GM21786 (cell line): ENCODE data around the gene CDHR2.
"Not testable (repeated sequence)": the region's sequence is repeated elsewhere in the genome, so short reads cannot be mapped to it uniquely, and the experiment has no call there.

Source experiments
- ATAC-seq: cut with Tn5 transposase; IDR thresholded peaks from one replicate; pipeline ENCODE4 v1.9.1; 2021; ENCODE audit not compliant: unreplicated experiment

Gene CDHR2

DNA sequence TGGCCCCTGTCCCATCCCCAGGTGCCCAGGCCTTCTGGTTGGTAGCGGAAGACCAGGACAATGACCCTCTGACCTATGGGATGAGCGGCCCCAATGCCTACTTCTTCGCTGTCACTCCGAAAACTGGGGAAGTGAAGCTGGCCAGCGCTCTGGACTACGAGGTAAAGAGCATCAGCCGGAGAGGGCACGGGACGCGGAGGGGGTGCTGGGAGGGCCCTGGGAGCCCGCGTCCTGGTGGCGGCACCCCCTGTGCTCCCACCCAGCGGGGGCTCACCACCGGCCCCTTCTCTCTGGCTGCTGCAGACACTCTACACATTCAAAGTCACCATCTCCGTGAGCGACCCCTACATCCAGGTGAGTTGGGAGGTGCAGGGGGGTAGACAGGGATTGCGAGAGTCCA, 19.5 kb downstream of the CDHR2 start:
- no peak for ATAC-seq

- no peak for ATAC-seq
Observed at GRCh38 chr5:176570044-176570443, 20.9 kb downstream of the CDHR2 start.

DNA sequence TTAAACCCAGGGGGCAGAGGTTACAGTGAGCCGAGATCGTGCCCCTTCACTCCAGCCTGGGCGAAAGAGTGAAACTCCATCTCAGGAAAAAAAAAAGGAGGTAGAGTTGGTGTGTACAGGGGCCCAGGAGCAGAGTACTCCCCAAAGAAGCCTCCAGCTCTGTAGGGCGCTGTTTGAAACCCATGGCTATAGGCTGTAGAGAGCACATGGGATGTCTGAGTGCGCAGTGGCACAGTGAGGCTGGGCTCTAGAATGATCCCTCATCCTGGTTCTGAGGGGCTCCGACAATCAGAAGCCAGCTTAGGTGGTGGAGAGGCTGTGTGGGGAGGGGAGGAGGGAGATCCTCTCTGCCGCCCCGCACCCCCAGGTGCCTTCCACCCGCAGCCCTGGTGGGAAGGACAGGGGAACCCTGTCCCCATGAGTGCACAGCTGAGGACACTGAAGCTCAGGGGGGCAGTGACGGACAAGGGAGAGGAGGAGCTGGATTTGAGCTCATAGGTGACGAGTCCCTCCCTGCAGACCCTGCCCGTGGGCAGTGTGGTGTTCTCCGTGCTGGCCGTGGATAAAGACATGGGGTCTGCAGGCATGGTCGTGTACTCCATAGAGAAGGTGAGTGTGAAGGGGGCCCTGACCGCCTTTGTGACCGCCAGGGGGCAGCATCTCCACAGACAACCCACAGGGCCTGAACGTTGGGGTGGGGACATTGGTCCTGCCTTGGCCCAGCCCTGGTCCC, 24.6 kb downstream of the CDHR2 start:
- peak; percentile 60 for ATAC-seq

DNA sequence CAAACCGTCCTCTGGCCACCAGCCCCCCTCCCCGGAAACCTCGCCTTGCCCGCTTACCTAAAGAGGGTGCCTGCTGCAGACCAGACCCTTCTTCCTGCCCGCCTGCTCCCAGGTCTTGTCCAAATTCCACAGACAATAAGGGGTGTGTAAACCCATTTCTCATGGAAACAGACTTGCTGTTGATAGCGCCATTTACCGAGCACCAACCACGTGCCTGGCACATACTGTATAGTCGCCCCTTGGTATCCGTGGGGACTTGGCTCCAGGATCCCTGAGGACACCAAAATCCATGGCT, 25.1 kb downstream of the CDHR2 start:
- no peak for ATAC-seq

DNA sequence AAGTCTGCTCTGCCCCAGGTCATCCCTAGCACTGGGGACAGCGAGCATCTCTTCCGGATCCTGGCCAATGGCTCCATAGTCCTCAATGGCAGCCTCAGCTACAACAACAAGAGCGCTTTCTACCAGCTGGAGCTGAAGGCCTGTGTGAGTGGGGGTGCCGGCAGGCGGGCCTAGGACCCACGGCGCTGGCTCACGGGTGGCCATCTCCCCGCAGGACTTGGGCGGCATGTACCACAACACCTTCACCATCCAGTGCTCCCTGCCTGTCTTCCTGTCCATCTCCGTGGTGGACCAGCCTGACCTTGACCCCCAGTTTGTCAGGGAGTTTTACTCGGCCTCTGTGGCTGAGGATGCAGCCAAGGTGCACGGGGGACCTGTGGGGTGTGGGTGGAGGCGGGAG, 25.9 kb downstream of the CDHR2 start:
- no peak for ATAC-seq

- no peak for ATAC-seq
Observed at GRCh38 chr5:176575488-176576422, 26.6 kb downstream of the CDHR2 start.

- ATAC-seq, result no peak
Observed at GRCh38 chr5:176577312-176578176, 28.4 kb downstream of the CDHR2 start.

DNA sequence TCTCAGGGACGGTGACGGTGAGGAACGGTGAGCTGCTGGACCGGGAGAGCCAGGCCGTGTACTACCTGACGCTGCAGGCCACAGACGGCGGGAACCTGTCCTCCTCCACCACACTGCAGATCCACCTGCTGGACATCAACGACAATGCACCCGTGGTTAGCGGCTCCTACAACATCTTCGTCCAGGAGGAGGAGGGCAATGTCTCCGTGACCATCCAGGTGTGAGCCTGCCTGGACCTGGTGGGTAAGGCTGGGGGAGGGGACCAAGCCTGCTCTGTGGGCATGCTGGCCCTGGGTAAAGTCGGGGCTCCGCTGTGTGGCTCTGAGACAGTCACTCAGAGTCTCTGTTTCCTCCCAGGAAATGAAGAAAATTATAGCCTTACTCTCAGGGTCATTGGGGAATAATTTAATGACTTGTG, 29.3 kb downstream of the CDHR2 start:
- ATAC-seq, result no peak

DNA sequence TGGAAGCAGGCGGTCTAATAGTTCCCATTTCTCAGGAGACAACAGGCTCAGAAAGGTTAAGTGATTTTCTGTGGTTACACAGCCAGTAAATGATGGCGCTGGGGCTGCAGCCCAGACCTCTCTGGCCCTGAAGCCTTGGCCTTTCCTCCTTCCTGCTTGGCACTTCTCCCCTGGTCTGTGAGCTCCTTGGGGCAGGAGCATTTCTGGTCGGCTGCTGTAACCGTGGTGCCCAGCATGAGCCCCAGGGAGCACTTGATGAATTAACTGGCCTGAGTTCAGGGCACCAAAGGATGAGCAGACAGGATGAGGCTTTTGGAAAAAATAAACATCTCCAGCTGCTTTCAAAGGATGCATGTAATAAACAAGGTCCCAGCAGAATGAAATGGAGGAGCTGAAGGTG, 30.2 kb downstream of the CDHR2 start:
- no peak for ATAC-seq

DNA sequence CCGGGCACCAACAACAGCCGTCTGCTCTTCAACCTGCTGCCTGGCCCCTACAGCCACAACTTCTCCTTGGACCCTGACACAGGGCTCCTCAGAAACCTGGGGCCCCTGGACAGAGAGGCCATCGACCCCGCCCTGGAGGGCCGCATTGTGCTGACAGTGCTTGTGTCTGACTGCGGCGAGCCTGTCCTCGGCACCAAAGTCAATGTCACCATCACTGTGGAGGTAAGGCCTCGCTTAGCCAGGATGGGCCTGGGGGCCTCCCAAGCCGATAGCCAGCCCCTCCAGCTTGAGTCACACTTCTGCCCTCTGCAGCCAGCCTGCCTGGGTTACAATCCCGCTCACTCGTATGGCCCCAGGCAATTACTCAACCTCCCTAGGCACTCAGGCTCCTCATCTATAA, 32.2 kb downstream of the CDHR2 start:
- no peak for ATAC-seq

GRCh38 chr5:176583076-176583475, 33.9 kb downstream of the CDHR2 start:
- ATAC-seq, result no peak

- no peak for ATAC-seq
Observed at GRCh38 chr5:176587398-176587797, 38.3 kb downstream of the CDHR2 start.

GRCh38 chr5:176588297-176588696, 39.2 kb downstream of the CDHR2 start:
- no peak for ATAC-seq

DNA sequence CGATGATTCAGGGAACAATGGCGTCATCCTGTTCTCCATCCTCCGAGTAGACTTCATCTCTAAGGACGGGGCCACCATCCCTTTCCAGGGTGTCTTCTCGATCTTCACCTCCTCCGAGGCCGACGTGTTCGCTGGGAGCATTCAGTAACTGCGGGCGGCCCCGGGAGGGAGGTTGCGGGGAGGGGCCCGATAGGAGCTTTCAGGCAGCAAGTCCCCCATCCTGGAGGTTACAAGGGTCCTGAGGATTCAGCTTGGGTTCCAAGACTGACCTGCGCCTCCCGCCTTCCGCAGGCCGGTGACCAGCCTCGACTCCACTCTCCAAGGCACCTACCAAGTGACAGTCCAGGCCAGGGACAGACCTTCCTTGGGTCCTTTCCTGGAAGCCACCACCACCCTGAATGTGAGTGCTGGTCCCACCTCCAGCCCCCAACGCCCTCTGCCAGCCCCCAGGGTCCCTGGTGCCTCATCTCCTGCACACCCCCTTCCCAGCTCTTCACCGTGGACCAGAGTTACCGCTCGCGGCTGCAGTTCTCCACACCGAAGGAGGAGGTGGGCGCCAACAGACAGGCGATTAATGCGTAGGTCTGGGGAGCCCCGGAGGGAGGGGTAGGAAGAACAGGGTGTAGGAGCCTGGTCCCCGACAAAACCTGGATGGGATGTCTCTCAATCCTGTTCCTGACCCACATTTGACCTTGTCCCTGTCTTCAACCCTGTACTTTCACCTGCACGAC, 40.1 kb downstream of the CDHR2 start:
- ATAC-seq, result no peak

- ATAC-seq, result no peak
Observed at GRCh38 chr5:176590035-176590717, 41.0 kb downstream of the CDHR2 start.

DNA sequence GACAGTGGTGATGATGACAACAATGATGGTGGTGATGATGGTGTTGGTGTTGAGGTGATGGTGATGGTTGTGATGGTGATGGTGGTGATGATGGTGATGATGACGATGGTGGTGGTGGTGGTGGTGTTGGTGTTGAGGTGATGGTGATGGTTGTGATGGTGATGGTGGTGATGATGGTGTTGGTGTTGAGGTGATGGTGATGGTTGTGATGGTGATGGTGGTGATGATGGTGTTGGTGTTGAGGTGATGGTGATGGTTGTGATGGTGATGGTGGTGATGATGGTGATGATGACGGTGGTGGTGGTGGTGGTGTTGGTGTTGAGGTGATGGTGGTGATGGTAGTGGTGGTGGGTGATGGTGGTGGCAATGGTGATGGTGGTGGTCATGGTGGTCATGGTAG, 42.5 kb downstream of the CDHR2 start:
- ATAC-seq, result not testable (repeated sequence)

DNA sequence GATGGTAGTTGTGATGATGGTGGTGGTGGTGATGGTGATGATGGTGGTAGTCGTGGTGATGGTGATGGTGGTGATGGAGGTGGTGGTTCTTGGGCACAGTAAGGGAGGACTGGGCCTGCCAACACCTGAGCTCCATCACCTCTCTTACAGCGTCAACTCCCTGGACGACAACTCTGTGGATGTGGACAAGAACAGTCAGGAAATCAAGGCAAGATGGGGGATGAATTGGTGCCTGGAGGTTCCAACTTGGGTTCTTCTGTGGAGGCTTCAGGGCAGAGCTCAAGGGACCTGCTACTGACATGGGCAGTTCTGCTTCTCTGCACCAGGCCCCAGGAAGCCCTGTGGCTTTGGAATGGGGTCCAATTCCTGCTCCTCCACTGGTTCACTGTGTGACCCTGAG, 43.4 kb downstream of the CDHR2 start:
- ATAC-seq, result no peak

DNA sequence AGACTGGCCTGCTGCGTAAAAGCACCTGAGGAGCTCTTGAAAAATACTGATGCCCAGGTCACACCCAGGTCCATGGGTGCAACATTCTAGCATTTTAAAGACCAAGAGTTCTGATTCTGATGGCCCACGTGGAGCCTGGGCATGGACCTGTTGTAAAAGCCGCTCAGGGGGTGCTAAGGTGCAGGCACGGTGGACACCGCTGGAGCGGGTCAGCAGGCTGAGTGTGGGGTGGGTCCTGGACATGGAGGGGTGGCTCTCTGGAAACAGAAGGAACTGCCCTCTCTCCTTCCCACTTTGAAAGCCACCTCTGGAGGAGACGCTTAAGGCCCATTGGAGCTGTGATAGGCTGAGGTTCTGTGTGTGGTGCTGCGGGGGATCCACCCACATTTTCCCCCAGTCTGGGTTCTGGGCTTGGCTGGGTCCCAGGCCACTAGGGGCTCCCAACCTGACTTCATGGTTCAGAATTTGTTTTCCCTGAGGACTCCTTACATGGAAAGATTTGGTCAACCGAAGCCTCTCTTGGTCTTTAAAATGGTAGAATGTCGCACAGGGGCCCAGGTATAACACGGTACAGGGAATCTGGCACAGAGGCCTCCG, 44.2 kb downstream of the CDHR2 start:
- no peak for ATAC-seq

DNA sequence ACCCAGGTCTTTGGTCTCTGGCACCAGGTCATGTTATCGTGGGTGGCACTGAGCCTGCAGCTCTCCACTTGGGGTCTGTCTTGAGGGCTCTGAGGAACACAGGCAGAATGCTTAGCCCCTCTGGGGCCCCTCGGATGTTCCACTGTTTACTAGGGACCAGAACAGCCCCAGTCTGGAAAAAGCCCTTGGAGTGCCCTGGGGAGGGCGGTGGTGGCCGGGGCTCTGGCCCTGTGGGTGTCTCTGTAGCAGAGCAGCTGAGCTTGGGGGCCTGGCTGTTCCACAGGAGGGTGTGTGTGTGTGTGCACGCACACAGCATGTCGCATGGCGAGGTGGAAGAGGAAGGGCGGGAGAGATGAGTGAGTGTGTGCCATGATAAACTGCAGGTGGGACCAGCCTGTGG, 45.4 kb downstream of the CDHR2 start:
- ATAC-seq, result no peak

GRCh38 chr5:176595386-176595943, 46.3 kb downstream of the CDHR2 start:
- no peak for ATAC-seq
